GM12878 (cell line): ENCODE measurements around the gene FAT1. TPM values are rescaled to one million over a fixed set of nuclear protein-coding genes. Genes with fewer than 3 reads are reported as not detected.

Experiments used
- ATAC-seq: fragments of 200-7000 bp; cut with Tn5 transposase; 3 replicates; pipeline ENCODE4 v1.9.1; 2020; ENCODE audit warnings: mild to moderate bottlenecking, moderate library complexity
- BruUV-seq: library from RNA; stranded (reverse); fragments of 400-500 nt; replicated peaks from 2 replicates; lab custom pipeline; 2021; lab: Mats Ljungman, UMichigan
- CTCF ChIA-PET: fragments of 300-600 bp; sonication (Branson Sonifier 250); formaldehyde crosslinking; extraction: SDS; loops from one replicate; lab custom pipeline; 2021; ENCODE audit warnings: inconsistent platforms; lab: Yijun Ruan, JAX
- POLR2A ChIA-PET: fragments of 350-600 bp; formaldehyde crosslinking; extraction: SDS; loops from one replicate; lab custom pipeline; 2021; ENCODE audit warnings: inconsistent platforms; lab: Charles Lee
- RAD21 ChIA-PET: fragments of 300-600 bp; sonication (Branson Sonifier 250); formaldehyde crosslinking; loops from one replicate; lab custom pipeline; 2023; ENCODE audit warnings: antibody characterized with exemption; ENCODE audit not compliant: unreplicated experiment; lab: Charles Lee
- SMC1A ChIA-PET: fragments of 300-600 bp; sonication (Branson Sonifier 250); formaldehyde crosslinking; loops from one replicate; lab custom pipeline; 2023; ENCODE audit not compliant: unreplicated experiment, uncharacterized antibody; lab: Charles Lee
- DNase-seq: peaks from one replicate; pipeline ENCODE4 v3.0.0-alpha.2; 2011; ENCODE audit warnings: low read depth, low spot score
- FAIRE-seq: peaks from 3 replicates; lab custom pipeline; 2011; peaks lifted over from hg19 to GRCh38; lab: Jason Lieb, UNC
- H2AFZ ChIP-seq: 2 replicates; pipeline ENCODE4 v1.6.0; 2011; ENCODE audit warnings: low read depth, low read length, control low read depth; ENCODE audit not compliant: control insufficient read depth
- H3K27ac ChIP-seq: 2 replicates; pipeline ENCODE4 v1.5.1; 2011; ENCODE audit warnings: control low read depth; ENCODE audit not compliant: control insufficient read depth, insufficient read depth
- H3K27me3 ChIP-seq, 2 experiments: replicated peaks in 1 of 2; 2 replicates each; pipeline versions ENCODE4 v1.6.0 to v1.6.1; 2011; ENCODE audit warnings: low read length in 1 of 2; ENCODE audit not compliant: control insufficient read depth in 2 of 2, insufficient read depth in 2 of 2
- H3K36me3 ChIP-seq, 2 experiments: 2 replicates each; pipeline ENCODE4 v1.5.1; 2011; ENCODE audit warnings: low read length in 1 of 2; ENCODE audit not compliant: control insufficient read depth in 2 of 2, insufficient read depth in 2 of 2
- H3K4me1 ChIP-seq: 2 replicates; pipeline ENCODE4 v1.6.1; 2011; ENCODE audit warnings: mild to moderate bottlenecking, low read length, moderate library complexity, mixed read lengths; ENCODE audit not compliant: control insufficient read depth, insufficient read depth
- H3K4me2 ChIP-seq: 2 replicates; pipeline ENCODE4 v1.6.0; 2011; ENCODE audit warnings: control low read depth; ENCODE audit not compliant: control insufficient read depth, insufficient read depth
- H3K4me3 ChIP-seq: fragments of 200-600 bp; sonication (generic); 2 replicates; pipeline ENCODE4 v1.5.1; 2016
- H3K79me2 ChIP-seq: 2 replicates; pipeline ENCODE4 v1.6.0; 2011; ENCODE audit warnings: low read length; ENCODE audit not compliant: control insufficient read depth, insufficient read depth
- H3K9ac ChIP-seq: 2 replicates; pipeline ENCODE4 v1.8.0; 2011; ENCODE audit warnings: low read length, control low read depth, mixed read lengths; ENCODE audit not compliant: control insufficient read depth, insufficient read depth
- H3K9me3 ChIP-seq: replicated peaks from 3 replicates; pipeline ENCODE4 v1.5.1; 2011; ENCODE audit warnings: mild to moderate bottlenecking, low read length; ENCODE audit not compliant: control insufficient read depth, insufficient read depth
- H4K20me1 ChIP-seq: 2 replicates; pipeline ENCODE4 v1.6.0; 2011; ENCODE audit not compliant: control insufficient read depth, insufficient read depth
- BCL11A ChIP-seq: IDR thresholded peaks from 2 replicates; pipeline ENCODE4 v1.6.1; 2011; ENCODE audit warnings: low read depth, low read length
- CHD1 ChIP-seq: IDR thresholded peaks from 2 replicates; pipeline ENCODE4 v1.6.1; 2012; ENCODE audit warnings: low read depth, low read length, improper control_type of control experiment
- CHD4 ChIP-seq: fragments of 200-600 bp; sonication (generic); IDR thresholded peaks from 2 replicates; pipeline ENCODE4 v1.6.1; 2016; ENCODE audit warnings: mild to moderate bottlenecking
- GABPA ChIP-seq: IDR thresholded peaks from 2 replicates; pipeline ENCODE4 v1.6.1; 2014; ENCODE audit warnings: antibody characterized with exemption, low read depth, mild to moderate bottlenecking, inconsistent platforms
- HDAC2 ChIP-seq: fragments of 200-600 bp; sonication (generic); IDR thresholded peaks from 2 replicates; pipeline ENCODE4 v1.6.1; 2017
- HDAC6 ChIP-seq: fragments of 200-600 bp; sonication (generic); IDR thresholded peaks from one replicate; pipeline ENCODE4 v1.8.0; 2017; ENCODE audit warnings: antibody characterized with exemption; ENCODE audit not compliant: unreplicated experiment
- KDM1A ChIP-seq: fragments of 200-600 bp; sonication (generic); IDR thresholded peaks from 2 replicates; pipeline ENCODE4 v1.6.1; 2016; ENCODE audit warnings: borderline replicate concordance
- MTA2 ChIP-seq: fragments of 450-650 bp; IDR thresholded peaks from 2 replicates; pipeline ENCODE4 v1.6.1; 2016; ENCODE audit warnings: low read depth, mild to moderate bottlenecking, moderate library complexity
- RAD21 ChIP-seq: IDR thresholded peaks from 2 replicates; pipeline ENCODE4 v1.6.1; 2011; ENCODE audit warnings: mild to moderate bottlenecking, low read depth, low read length, moderate library complexity; ENCODE audit not compliant: insufficient read depth
- SMARCA5 ChIP-seq: fragments of 450-650 bp; IDR thresholded peaks from 2 replicates; pipeline ENCODE4 v1.6.1; 2017; ENCODE audit warnings: mild to moderate bottlenecking
- SP1 ChIP-seq: IDR thresholded peaks from one replicate; pipeline ENCODE4 v1.6.1; 2011; ENCODE audit warnings: low read depth, low read length
- SREBF1 ChIP-seq: IDR thresholded peaks from 2 replicates; pipeline ENCODE4 v1.6.1; 2012; ENCODE audit warnings: mild to moderate bottlenecking, low read length
- STAT3 ChIP-seq: IDR thresholded peaks from 2 replicates; pipeline ENCODE4 v1.6.1; 2011; ENCODE audit warnings: low read depth, low read length, improper control_type of control experiment
- TAF1 ChIP-seq: IDR thresholded peaks from 2 replicates; pipeline ENCODE4 v1.6.1; 2011; ENCODE audit warnings: mild to moderate bottlenecking, low read depth, low read length, borderline replicate concordance
- WRNIP1 ChIP-seq: IDR thresholded peaks from 2 replicates; pipeline ENCODE4 v1.6.1; 2011; ENCODE audit warnings: low read depth, low read length, improper control_type of control experiment, borderline replicate concordance
- ZNF207 ChIP-seq: fragments of 450-650 bp; IDR thresholded peaks from 2 replicates; pipeline ENCODE4 v1.6.1; 2014; ENCODE audit warnings: antibody characterized with exemption, mild to moderate bottlenecking, borderline replicate concordance
- whole genome bisulfite sequencing: methylation state at CpG from one replicate; pipeline ENCODE4 v1.1.6; 2016; ENCODE audit warnings: low lambda C conversion rate; ENCODE audit not compliant: insufficient replicate concordance, insufficient coverage; ENCODE audit errors: missing lambda C conversion rate; 5-methylcytosine and 5-hydroxymethylcytosine counted together
- in situ Hi-C: fragments of 300-500 bp; cut with MboI; formaldehyde crosslinking; loops from 9 replicates; pipeline ENCODE4 v1.14.3; 2018; ENCODE audit warnings: mixed read lengths
- intact Hi-C: fragments of 100-400 bp; cut with micrococcal nuclease; formaldehyde crosslinking; loops from one replicate; pipeline ENCODE4 v1.14.2; 2022; ENCODE audit not compliant: unreplicated experiment
- polyA plus RNA-seq, 11 experiments: library from polyadenylated mRNA; depleted of rRNA in 4 of 11; unstranded in 6 of 11; stranded (reverse) in 5 of 11; fragments of >200 nt; fragmentation: Nextera tagmentation in 4 of 11; fragmentation: Illumina TruSeq in 1 of 11; extraction: Ambion mirVana in 4 of 11; extraction: Trizol in 1 of 11; gene quantifications; 1 replicate in 1 of 11; 2 replicates in 10 of 11; pipeline versions ENCODE4 v1.2.1 to v1.2.3, GENCODE V29; 2011 to 2016; ENCODE audit warnings: inconsistent platforms in 2 of 11, missing spikeins in 2 of 11, low read depth in 1 of 11
- total RNA-seq, 4 experiments: library from RNA; depleted of rRNA in 3 of 4; stranded (reverse); fragments of >200 nt in 3 of 4; fragmentation: Illumina TruSeq in 1 of 4; extraction: Trizol in 1 of 4; gene quantifications; 2 replicates each; pipeline versions ENCODE4 v1.2.1 to v1.2.3, GENCODE V29; 2013 to 2021
- TF ChIP-seq, protein P1 (sequence below): fragments of 450-650 bp; IDR thresholded peaks from 2 replicates; pipeline ENCODE4 v1.6.1; 2017; ENCODE audit warnings: mild to moderate bottlenecking
- TF ChIP-seq, protein P2 (sequence below): fragments of 450-650 bp; formaldehyde crosslinking; IDR thresholded peaks from 2 replicates; pipeline ENCODE4 v1.4.0; 2022; ENCODE audit warnings: mild to moderate bottlenecking, moderate library complexity

Gene FAT1
- total and polyA plus RNA-seq, 10 of the 15 experiments (the other 5 are each of a cell fraction or from before 2014, with no cell fraction given): 0.04 to 11.8 (median 0.11) TPM; not detected in 1

DNA sequence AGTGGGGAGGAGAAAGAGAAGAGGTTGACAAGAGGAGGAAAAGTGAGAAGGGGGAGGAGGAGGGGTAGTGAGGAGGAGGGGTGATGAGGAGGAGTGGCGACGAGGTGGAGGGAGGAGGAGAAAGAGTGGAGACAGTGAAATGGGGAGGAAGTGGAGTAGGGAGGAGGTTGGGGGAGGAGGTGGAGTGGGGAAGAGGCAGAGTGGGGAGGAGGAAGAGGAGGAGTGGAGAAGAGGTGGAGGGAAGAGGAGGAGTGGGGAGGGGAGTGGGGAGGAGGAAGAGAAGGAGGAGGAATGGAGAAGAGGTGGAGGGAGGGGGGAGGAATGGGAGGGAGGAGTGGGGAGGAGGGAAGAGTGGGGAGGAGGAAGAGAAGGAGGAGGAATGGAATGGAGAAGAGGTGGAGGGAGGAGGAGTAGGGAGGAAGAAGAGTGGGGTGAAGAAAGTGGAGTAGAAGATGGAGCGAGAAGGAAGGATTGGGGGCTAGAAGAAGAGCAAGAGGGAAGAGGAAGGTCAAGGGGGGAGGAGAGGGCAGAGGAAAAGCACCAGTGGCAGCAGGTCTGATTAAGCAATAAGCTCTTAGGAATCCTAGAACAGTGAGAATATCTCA, 118.3 kb downstream of the FAT1 start (continued):
- TF ChIP-seq, protein P1, sequence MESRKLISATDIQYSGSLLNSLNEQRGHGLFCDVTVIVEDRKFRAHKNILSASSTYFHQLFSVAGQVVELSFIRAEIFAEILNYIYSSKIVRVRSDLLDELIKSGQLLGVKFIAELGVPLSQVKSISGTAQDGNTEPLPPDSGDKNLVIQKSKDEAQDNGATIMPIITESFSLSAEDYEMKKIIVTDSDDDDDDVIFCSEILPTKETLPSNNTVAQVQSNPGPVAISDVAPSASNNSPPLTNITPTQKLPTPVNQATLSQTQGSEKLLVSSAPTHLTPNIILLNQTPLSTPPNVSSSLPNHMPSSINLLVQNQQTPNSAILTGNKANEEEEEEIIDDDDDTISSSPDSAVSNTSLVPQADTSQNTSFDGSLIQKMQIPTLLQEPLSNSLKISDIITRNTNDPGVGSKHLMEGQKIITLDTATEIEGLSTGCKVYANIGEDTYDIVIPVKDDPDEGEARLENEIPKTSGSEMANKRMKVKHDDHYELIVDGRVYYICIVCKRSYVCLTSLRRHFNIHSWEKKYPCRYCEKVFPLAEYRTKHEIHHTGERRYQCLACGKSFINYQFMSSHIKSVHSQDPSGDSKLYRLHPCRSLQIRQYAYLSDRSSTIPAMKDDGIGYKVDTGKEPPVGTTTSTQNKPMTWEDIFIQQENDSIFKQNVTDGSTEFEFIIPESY: no peak
- no peak for TF ChIP-seq STAT3
- TF ChIP-seq SP1: no peak
- TF ChIP-seq TAF1: no peak

DNA sequence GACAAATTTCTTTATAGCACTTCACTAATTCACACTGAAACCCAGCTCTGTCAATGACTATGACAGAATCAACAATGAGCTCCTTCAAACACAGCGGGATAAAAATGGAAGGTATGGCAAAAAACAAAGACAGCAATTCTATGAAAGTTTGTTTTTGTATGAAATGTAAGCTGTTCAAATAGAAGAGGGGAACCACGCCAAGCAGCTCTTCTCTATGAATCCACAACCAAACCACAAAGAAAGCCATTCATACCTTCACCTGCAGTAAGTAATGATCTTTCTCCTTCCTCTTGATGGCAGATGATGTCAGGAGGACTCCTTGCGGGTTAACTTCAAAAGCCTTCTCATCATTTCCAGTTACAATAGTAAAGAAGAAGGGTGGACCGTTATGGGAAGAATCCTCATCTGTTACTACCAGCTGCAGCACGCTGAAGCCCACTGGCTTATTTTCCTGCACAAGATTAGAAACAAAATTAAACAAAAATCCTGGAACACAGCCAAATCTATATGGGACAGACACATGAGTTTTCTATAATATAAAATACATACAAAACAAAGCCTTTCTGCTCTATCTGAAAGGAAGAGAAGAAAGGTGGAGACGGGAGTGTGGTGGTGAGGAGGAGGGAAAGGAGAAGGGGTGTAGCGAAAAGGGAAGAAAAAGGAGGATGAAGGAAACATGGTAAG, 119.4 kb downstream of the FAT1 start:
- no TSS peak for BruUV-seq
- 27% methylated on average over 7 of the region's 7 CpGs for WGBS
- no peaks in the 10 kb centered on the region for H3K79me2 ChIP-seq
- TF ChIP-seq RAD21: no peak
- TF ChIP-seq HDAC6: no peak
- TF ChIP-seq BCL11A: no peak
- TF ChIP-seq GABPA: no peak
- TF ChIP-seq, protein P2, sequence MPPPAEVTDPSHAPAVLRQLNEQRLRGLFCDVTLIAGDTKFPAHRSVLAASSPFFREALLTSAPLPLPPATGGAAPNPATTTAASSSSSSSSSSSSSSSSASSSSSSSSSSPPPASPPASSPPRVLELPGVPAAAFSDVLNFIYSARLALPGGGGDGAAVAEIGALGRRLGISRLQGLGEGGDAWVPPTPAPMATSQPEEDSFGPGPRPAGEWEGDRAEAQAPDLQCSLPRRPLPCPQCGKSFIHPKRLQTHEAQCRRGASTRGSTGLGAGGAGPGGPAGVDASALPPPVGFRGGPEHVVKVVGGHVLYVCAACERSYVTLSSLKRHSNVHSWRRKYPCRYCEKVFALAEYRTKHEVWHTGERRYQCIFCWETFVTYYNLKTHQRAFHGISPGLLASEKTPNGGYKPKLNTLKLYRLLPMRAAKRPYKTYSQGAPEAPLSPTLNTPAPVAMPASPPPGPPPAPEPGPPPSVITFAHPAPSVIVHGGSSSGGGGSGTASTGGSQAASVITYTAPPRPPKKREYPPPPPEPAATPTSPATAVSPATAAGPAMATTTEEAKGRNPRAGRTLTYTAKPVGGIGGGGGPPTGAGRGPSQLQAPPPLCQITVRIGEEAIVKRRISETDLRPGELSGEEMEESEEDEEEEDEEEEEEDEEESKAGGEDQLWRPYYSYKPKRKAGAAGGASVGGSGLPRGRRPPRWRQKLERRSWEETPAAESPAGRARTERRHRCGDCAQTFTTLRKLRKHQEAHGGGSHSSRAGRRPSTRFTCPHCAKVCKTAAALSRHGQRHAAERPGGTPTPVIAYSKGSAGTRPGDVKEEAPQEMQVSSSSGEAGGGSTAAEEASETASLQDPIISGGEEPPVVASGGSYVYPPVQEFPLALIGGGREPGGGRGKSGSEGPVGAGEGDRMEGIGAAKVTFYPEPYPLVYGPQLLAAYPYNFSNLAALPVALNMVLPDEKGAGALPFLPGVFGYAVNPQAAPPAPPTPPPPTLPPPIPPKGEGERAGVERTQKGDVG: no peak
- TF ChIP-seq CHD1: no peak
- TF ChIP-seq SMARCA5: no peak
- no peak for TF ChIP-seq MTA2
- no peak for TF ChIP-seq CHD4
- no peak for TF ChIP-seq WRNIP1
- TF ChIP-seq KDM1A: no peak
- no peak for TF ChIP-seq HDAC2
- TF ChIP-seq ZNF207: no peak
- TF ChIP-seq SREBF1: no peak
- TF ChIP-seq, all 136 proteins: peak for 0
- POLR2A ChIA-PET: no interaction called here
- H2AFZ ChIP-seq: no peak overlapping the region
- no peak overlapping the region for H3K27ac ChIP-seq
- H3K36me3 ChIP-seq: no peaks in the 10 kb centered on the region
- intact Hi-C loops (no loop called here), in situ Hi-C loops (no loop called here)
- no peak overlapping the region for H3K4me2 ChIP-seq
- CTCF ChIA-PET: no interaction called here
- H3K4me3 ChIP-seq: no peak overlapping the region
- no peak overlapping the region for H3K9ac ChIP-seq
- no peak for FAIRE-seq
- SMC1A ChIA-PET: no interaction called here
- no peaks in the 10 kb centered on the region for H4K20me1 ChIP-seq
- ATAC-seq: no peak
- no peaks in the 10 kb centered on the region for H3K4me1 ChIP-seq
- H3K9me3 ChIP-seq: no peaks in the 10 kb centered on the region; the same call in 2 of the 3 replicates
- H3K27me3 ChIP-seq: no peaks in the 10 kb centered on the region
- no peak for DNase-seq
- RAD21 ChIA-PET: no interaction called here
